Esophagus muscularis mucosa (tissue), 4 donors: ENCODE results near the gene SLC1A4. TPM values are rescaled to one million over a fixed set of nuclear protein-coding genes. Genes with fewer than 3 reads are reported as not detected.

Experiments
- DNase-seq: peaks from one replicate; pipeline ENCODE4 v3.0.0-alpha.2; 2017; ENCODE audit errors: extremely low spot score
- H3K27ac ChIP-seq, 4 donors: fragments of 200-600 bp; sonication (generic); replicated peaks in 1 of 4; 1 replicate in 3 of 4; 2 replicates in 1 of 4; pipeline ENCODE4 v1.5.1; 2016 to 2019; ENCODE audit warnings: mild to moderate bottlenecking in 1 of 4
- H3K27me3 ChIP-seq, 4 donors: fragments of 200-600 bp; sonication (generic); one replicate each; pipeline versions ENCODE4 v1.5.1 to v1.6.0; 2016 to 2019
- H3K36me3 ChIP-seq, 4 donors: fragments of 200-600 bp; sonication (generic); one replicate each; pipeline ENCODE4 v1.5.1; 2016 to 2019
- H3K4me1 ChIP-seq, 4 donors: fragments of 200-600 bp; sonication (generic); one replicate each; pipeline ENCODE4 v1.5.1; 2016 to 2019
- H3K4me3 ChIP-seq, 4 donors: fragments of 200-600 bp; sonication (generic); 1 replicate in 2 of 4; 2 replicates in 2 of 4; pipeline ENCODE4 v1.5.1; 2016 to 2019; ENCODE audit warnings: mild to moderate bottlenecking in 4 of 4, moderate library complexity in 1 of 4
- H3K9me3 ChIP-seq, 4 donors: fragments of 200-600 bp; sonication (generic); 1 replicate in 3 of 4; 2 replicates in 1 of 4; pipeline ENCODE4 v1.5.1; 2016 to 2019
- CTCF ChIP-seq, 3 experiments: fragments of 200-600 bp in 2 of 3; fragments of 450-650 bp in 1 of 3; sonication (generic) in 2 of 3; IDR thresholded peaks; one replicate each; pipeline ENCODE4 v1.5.1; 2017 to 2019; ENCODE audit warnings: antibody characterized with exemption in 3 of 3, mild to moderate bottlenecking in 2 of 3, moderate library complexity in 1 of 3
- EP300 ChIP-seq: sonication (generic); formaldehyde crosslinking; IDR thresholded peaks from one replicate; pipeline ENCODE4 v1.6.1; 2017; ENCODE audit warnings: antibody characterized with exemption
- POLR2A ChIP-seq: fragments of 450-650 bp; IDR thresholded peaks from one replicate; pipeline ENCODE4 v1.6.1; 2017; ENCODE audit warnings: antibody characterized with exemption, moderate library complexity, mild to moderate bottlenecking, low read depth
- POLR2AphosphoS5 ChIP-seq, 2 donors: sonication (generic); formaldehyde crosslinking; IDR thresholded peaks; one replicate each; pipeline ENCODE4 v1.6.1; 2017; ENCODE audit warnings: antibody characterized with exemption in 2 of 2
- WGBS: methylation state at CpG from one replicate; pipeline ENCODE4 v1.1.5; 2018; 5-methylcytosine and 5-hydroxymethylcytosine counted together
- intact Hi-C: fragments of 100-400 bp; cut with DNase I; formaldehyde crosslinking; loops from one replicate; pipeline ENCODE4 v1.15.1; 2023
- total RNA-seq, 4 donors: library from RNA; depleted of rRNA; stranded (reverse); fragments of >200 nt; gene quantifications; one replicate each; pipeline versions ENCODE4 v1.1.0 to v1.2.1, GENCODE V29; 2016

The SLC1A4 gene
- total RNA-seq, 4 donors from 2014 or later: 10.4 to 15.1 (median 10.8) TPM

- 43% methylated on average over 6 of the region's 6 CpGs for whole genome bisulfite sequencing
- no peak for DNase-seq
- TF ChIP-seq CTCF (IDR thresholded peaks at IDR 0.05) (no peak), EP300 (no peak), POLR2A (no peak), POLR2AphosphoS5 (IDR thresholded peaks at IDR 0.05) (no peak)
- peak overlapping the region; percentile 66 to 92 (median 85) for H3K4me3 ChIP-seq
- no peaks in the 10 kb centered on the region for H3K36me3 ChIP-seq
- no peaks in the 10 kb centered on the region for H3K27me3 ChIP-seq
- no peaks in the 10 kb centered on the region for H3K9me3 ChIP-seq
- H3K4me1 ChIP-seq: peaks cover 17 to 42% (median 36%) of the 10 kb centered on the region in 4 donors
- peak overlapping the region; percentile 94 to 99 (median 96) for H3K27ac ChIP-seq
- intact Hi-C loops: loop anchor here (5.0 kb wide), 1 partner anchor 55 kb away; no protein-coding TSS in a partner anchor
These were observed 1.9 kb upstream of the SLC1A4 start for GRCh38 chr2:64987001-64987955.

- Histone ChIP-seq H3K27me3 (no peaks in the 10 kb centered on the region), H3K4me3 (peak overlapping the region; percentile 66 to 92 (median 85)), H3K9me3 (no peaks in the 10 kb centered on the region), H3K36me3 (no peaks in the 10 kb centered on the region), H3K27ac (peak overlapping the region; percentile 94 to 99 (median 96)), H3K4me1 (peaks cover 17 to 44% (median 37%) of the 10 kb centered on the region in 4 donors)
- no peak for DNase-seq
- TF ChIP-seq POLR2AphosphoS5 (IDR thresholded peaks at IDR 0.05): no peak
- no peak for TF ChIP-seq CTCF (IDR thresholded peaks at IDR 0.05)
- TF ChIP-seq EP300: no peak
- TF ChIP-seq POLR2A: no peak
- WGBS: 1% methylated on average over 12 of the region's 12 CpGs
- intact Hi-C loops: loop anchor here (2.0 to 5.0 kb wide), 2 partner anchors 54 to 71 kb away; no protein-coding TSS in a partner anchor
These were observed 1.2 kb upstream of the SLC1A4 start for GRCh38 chr2:64987956-64988419.

GRCh38 chr2:64988420-64989125, 626 bp upstream of the SLC1A4 start:
- peak; percentile 93 for DNase-seq
- peak; percentile 67 for TF ChIP-seq POLR2A
- no peak for TF ChIP-seq EP300
- peak; percentile 20 to 53 (median 39) for TF ChIP-seq CTCF (IDR thresholded peaks at IDR 0.05)
- peak; percentile 64 to 81 for TF ChIP-seq POLR2AphosphoS5 (IDR thresholded peaks at IDR 0.05)
- Histone ChIP-seq H3K36me3 (no peaks in the 10 kb centered on the region), H3K9me3 (no peaks in the 10 kb centered on the region), H3K4me1 (peaks cover 17 to 46% (median 37%) of the 10 kb centered on the region in 4 donors), H3K27ac (peak overlapping the region; percentile 94 to 99 (median 96)), H3K27me3 (no peaks in the 10 kb centered on the region), H3K4me3 (peak overlapping the region; percentile 66 to 92 (median 85))
- WGBS: 2% methylated on average over 19 of the region's 65 CpGs
- intact Hi-C loops: loop anchor here (2.0 to 5.0 kb wide), 2 partner anchors 54 to 72 kb away; no protein-coding TSS in a partner anchor

GRCh38 chr2:64989982-64990614, 899 bp downstream of the SLC1A4 start:
- TF ChIP-seq POLR2AphosphoS5 (IDR thresholded peaks at IDR 0.05) (no peak), EP300 (no peak), CTCF (IDR thresholded peaks at IDR 0.05) (no peak), POLR2A (no peak)
- peak overlapping the region; percentile 94 to 99 (median 96) for H3K27ac ChIP-seq
- 29% methylated on average over 23 of the region's 35 CpGs for WGBS
- H3K36me3 ChIP-seq: no peaks in the 10 kb centered on the region
- DNase-seq: no peak
- intact Hi-C loops: loop anchor here (2.0 to 10.0 kb wide), 3 partner anchors 52 to 145 kb away; partner anchors contain the start of gene RAB1A
- H3K9me3 ChIP-seq: no peaks in the 10 kb centered on the region
- H3K27me3 ChIP-seq: no peaks in the 10 kb centered on the region
- peaks cover 17 to 46% (median 37%) of the 10 kb centered on the region in 4 donors for H3K4me1 ChIP-seq
- peak overlapping the region; percentile 66 to 92 (median 85) for H3K4me3 ChIP-seq
